PC-3 (cell line): Measurements from ENCODE around the gene PRLR.

Experiments
- CTCF ChIP-seq: fragments of 300-600 bp; sonication (generic); conservative IDR thresholded peaks from 2 replicates; pipeline ENCODE4 v1.5.1; 2017; ENCODE audit warnings: antibody characterized with exemption, low read depth, mild to moderate bottlenecking, low read length
- EZH2 ChIP-seq: fragments of 300-600 bp; sonication (generic); IDR thresholded peaks from one replicate; pipeline ENCODE4 v1.6.1; 2017; ENCODE audit warnings: antibody characterized with exemption, mild to moderate bottlenecking, low read length; ENCODE audit not compliant: unreplicated experiment
- EZH2phosphoT487 ChIP-seq: fragments of 300-600 bp; sonication (generic); IDR thresholded peaks from 2 replicates; pipeline ENCODE4 v1.6.1; 2018; ENCODE audit warnings: mild to moderate bottlenecking, antibody characterized with exemption, low read length, borderline replicate concordance

DNA sequence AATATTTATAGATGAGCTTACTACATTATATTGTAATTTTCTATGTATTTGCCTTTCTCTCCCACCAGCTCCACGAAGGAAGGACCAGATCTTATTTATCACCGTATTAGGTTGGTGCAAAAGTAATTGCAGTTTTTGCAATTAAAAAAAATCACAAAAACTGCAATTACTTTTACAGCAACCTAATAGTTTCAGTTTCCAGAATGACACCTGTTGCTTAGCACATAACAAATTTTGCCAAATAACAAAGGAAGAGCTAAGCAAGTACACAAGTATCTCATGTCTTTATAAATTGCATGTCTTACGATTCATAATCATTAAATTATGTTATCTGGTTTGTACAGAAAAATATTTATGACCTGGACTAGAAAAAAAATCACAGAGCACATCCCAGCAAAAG is 228.4 kb downstream of the PRLR start:
- no peak for TF ChIP-seq CTCF
- no peak for TF ChIP-seq EZH2phosphoT487
- no peak for TF ChIP-seq EZH2
